ENCODE measurements around the gene STXBP6.

Gene STXBP6

GRCh38 chr14:24885410-24885913 is 164.5 kb downstream of the STXBP6 start:
- DNase-seq (ENCODE audit: low read depth) = no peak

DNA sequence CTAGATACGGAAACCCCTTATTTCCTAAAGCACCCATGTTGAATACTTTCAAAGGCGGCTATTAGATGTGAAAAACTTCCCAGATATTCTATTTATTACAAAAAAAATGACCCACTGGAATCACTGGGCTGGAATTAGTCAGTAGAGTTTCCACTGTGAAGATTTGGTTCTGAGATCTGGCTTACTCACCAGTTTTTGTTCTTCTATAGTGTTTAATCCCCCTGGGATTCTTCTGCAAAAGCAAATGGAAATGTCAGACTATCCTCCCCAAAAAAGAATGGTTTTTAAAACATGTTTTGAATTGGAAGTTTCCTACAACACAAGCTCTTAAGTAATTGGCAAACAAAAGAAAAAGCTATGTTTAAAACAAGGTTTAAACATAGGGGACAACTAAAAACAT is 166.4 kb downstream of the STXBP6 start:
- no peak for DNase-seq (ENCODE audit: low read depth)

GRCh38 chr14:24881116-24881893 is 168.6 kb downstream of the STXBP6 start:
- DNase-seq (ENCODE audit: low read depth) = no peak

DNA sequence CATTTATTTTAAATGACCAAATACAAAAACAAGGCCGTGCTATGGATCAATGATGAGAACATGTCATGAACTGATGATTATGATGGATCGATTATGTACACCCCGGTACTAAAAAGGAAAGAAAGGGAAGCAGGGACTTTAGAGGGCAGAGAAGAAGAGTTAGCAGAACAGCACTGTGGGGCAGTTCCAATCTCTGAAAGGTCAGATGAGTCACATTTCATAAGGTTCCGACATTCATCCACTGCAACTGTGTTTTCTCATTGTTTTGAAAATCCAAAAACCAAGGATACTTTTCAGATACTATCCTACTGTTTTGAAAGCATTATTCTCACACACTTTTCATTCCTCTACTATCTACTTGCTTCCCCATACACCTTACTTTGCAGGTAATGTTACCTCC is 169.3 kb downstream of the STXBP6 start:
- DNase-seq (ENCODE audit: low read depth) = no peak

- no peak for DNase-seq (ENCODE audit: low read depth)
Measured at GRCh38 chr14:24879661-24880386, 170.1 kb downstream of the STXBP6 start.

- DNase-seq (ENCODE audit: low read depth) = no peak
Measured at GRCh38 chr14:24876996-24877395, 173.0 kb downstream of the STXBP6 start.

GRCh38 chr14:24875991-24876878 is 173.7 kb downstream of the STXBP6 start:
- no peak for DNase-seq (ENCODE audit: low read depth)

GRCh38 chr14:24875203-24875838 is 174.6 kb downstream of the STXBP6 start:
- DNase-seq (ENCODE audit: low read depth) = no peak

DNA sequence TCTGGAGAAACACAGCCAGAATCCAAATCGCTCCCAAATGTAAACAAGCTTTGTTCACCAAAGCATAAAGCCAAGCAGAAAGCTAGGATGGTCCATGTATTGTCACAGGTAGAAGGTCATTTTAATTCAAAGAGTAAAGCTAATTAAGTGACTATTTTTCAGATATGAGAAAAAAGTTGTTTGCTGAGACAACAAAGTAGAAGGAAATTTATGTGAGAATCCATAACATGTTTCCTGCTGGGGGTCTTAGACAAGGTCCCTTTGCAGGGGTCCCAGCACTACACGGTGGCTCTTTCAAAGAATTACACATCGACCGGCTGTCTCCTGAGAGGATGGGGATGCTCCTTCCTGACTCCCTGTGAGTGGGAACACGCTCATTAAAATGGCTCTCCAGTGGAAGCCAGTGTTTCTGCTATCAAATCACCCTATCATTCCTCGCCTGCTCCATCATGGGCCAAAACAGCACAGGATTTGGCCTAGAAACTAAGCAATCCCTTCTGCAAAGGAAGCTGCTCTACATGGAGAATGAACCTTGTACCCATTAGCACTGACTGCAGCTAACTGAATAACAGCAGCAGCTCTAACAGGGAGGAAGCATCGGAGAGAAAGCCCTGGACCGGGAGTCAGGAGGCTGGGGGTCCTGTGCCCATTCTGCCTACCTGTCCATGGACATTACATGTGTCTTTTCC is 175.3 kb downstream of the STXBP6 start:
- DNase-seq (ENCODE audit: low read depth) = no peak

DNA sequence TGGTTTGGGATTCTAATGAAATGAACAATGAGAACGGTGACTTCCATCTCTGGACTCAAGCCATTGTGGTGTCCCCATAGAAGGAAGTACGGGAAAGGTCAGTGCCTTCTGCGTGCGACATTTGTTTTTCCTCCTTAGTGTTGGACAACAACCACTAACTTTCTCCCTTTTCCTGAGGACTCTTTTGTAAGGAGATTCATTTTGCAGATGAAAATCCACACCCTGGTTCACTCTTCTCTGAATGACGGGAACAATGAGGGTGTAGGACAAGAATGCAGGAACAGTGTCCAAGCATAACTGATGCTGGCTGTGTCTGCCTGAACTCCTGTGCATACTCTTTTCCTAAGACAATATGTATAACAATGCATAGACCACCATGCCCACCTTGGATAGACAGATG is 176.4 kb downstream of the STXBP6 start:
- DNase-seq (ENCODE audit: low read depth) = no peak

DNA sequence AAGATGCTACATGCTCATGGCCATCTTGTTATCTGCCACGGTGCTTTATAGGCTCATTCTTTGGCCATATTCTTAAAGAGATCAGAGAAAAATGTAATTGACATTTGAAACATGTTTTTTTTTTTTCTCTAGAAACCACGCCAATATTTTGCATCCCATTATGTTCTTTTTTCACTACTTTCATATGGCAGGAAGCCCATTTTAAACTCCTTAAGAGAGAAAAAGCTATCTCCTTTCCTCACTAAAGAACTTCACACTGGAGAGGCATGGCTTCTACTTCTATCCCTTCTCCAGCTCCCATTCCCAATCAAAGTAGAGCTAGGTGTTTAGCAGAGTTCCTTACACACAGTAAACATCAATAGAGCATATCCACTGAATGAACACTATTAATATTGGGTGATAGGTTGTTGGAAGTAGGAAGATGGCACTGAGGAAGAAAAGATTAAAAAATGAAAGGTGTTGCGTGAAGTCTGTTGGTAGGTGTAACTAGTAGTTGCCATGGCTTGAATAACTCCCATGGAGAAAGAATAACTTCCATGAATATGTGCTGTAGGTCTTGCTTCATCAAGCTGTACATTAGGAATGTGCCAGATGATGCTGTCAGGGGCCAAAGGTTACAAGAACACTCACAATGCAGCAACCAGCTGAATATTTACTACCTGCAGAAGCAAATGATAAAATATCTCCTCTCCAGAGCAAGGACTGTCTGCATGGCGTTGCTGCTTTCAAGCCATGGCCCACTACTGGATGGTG is 178.8 kb downstream of the STXBP6 start:
- no peak for DNase-seq (ENCODE audit: low read depth)

DNA sequence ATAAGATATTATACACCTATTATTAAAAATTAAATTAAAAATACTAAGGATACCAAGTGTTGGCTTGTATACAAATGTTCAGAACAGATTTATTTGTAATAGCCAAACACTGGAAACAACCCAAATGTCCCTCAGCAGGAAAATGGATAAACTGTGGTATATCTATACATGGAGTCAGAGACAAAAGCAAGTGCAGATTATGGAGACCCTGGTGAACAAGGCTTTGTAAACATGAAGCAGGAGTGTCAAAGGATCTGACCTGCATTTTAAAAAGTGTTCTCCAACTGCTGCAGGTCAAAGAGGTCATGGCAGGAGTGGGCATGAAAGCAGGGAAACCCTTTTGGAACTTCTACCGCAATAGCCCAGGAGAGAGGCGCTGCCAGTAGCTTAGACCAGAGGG is 181.6 kb downstream of the STXBP6 start:
- no peak for DNase-seq (ENCODE audit: low read depth)

GRCh38 chr14:24866067-24866639 is 183.8 kb downstream of the STXBP6 start:
- DNase-seq (ENCODE audit: low read depth) = no peak

DNA sequence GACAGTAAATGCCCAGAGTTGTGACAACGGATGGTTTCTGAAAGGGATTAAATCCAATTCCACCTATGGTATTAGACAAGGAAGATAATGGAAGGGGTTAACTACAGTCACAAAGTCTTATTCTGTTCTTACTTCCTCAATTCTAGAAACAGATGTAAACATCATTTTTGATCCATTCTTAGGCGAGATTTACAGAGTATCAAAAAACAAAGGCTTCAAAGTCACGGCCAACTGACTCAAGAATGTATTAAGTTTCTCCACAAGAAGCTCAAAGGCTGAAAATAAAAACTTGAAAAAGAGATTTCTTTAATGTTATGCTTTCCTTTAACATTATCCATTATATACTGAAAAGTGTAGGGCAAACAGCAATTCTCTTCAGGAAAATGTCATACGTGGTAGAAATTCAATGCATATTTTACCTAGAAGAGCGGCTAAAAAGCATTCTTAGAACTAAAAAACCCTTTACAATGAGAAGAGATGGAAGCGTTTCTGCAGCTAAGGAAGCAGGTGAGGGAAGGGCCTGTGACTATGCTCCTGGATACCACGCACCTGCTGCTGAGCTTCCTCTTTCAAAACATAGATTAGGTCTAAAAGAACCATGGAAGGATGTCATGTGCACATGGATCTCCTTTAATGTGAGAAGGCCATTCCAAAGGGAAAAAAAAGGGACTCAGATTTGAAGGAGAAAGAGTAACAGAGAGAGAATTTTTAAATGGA is 185.8 kb downstream of the STXBP6 start:
- DNase-seq (ENCODE audit: low read depth) = no peak

- DNase-seq (ENCODE audit: low read depth) = no peak
Measured at GRCh38 chr14:24861083-24861630, 188.8 kb downstream of the STXBP6 start.

DNA sequence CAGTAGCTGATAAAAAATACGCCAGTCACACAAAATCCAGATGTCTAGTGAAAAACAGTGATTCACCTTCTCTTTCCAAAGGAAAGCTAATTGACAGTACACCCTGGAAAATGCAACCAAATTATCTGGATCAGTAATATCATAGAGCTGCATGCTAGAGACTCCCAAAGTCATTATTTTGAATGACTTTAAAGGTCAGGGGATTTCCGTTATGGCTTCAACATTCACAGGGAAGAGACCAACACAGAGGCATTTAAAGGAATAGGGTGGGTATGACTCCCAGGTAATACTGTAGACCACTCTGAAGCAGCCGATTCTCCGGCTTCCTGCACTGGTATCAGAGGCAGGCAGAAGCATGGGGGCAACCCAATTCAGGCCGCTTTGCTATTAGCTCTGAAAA is 190.4 kb downstream of the STXBP6 start:
- no peak for DNase-seq (ENCODE audit: low read depth)

DNA sequence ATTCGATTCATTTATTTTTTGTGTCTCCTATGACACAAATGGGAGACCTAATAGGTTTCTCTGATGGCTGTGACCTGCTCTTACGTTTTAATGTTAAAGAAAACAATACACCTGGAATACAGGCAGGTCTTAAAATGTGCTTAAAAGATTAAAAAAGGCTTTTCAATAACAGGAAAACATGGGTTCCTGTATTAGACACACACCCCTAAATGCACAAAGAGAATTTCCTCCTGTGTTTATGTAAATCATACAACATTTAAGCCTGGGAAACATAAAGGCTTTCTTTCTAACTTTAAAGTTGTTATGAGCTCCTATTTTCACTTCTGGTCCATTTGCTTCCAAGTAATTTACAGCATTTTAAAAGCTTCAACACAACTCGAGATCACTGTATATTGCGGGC is 191.3 kb downstream of the STXBP6 start:
- no peak for DNase-seq (ENCODE audit: low read depth)

DNA sequence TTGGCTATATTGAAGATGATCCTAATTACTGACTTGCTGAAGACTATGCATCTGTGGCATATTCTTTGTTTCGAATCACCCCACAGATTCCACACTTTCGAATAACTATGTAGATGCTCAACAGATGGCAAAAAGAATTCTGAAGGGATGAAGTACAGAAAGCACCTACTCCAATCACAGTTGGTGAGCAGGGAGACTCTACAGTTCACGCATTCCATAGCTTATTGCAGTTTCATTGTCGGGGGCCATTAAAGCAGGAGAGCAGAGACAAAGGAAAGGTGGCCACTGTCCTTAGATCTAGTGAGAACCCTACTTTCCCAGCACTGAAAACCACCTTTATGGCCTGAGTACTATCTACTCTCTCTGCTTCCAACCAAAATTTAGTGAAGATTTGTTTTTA is 191.9 kb downstream of the STXBP6 start:
- no peak for DNase-seq (ENCODE audit: low read depth)

- DNase-seq (ENCODE audit: low read depth) = no peak
Measured at GRCh38 chr14:24857277-24857676, 192.7 kb downstream of the STXBP6 start.

All from T follicular helper cell (primary cell).